Measurements from ENCODE around the gene GABRA5.
"Not testable (repeated sequence)": the region's sequence is repeated elsewhere in the genome, so short reads cannot be mapped to it uniquely, and the experiment has no call there.

The GABRA5 gene

DNA sequence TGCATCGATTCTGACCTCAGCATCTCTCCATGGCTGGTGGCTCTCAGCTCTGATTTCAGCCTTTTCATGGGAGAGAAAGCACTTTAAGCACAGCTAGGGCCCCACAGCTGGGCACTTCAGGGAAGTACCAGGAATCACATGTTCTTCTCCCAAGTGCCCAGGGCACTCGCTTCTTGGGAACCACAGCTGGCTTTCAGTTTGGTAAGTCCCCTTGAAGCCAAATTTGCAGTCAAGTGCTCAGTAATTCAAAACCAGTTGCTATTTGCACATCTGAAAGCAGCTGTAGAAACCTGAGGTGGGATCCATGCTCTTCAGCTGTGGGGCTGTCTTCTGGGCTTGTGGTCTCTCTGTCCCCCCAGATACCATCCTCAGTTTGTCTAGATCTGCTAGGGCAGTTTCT, 12.8 kb downstream of the GABRA5 start:
- peak; percentile 28 for DNase-seq

GRCh38 chr15:26882112-26882511, 15.2 kb downstream of the GABRA5 start:
- DNase-seq: no peak

DNA sequence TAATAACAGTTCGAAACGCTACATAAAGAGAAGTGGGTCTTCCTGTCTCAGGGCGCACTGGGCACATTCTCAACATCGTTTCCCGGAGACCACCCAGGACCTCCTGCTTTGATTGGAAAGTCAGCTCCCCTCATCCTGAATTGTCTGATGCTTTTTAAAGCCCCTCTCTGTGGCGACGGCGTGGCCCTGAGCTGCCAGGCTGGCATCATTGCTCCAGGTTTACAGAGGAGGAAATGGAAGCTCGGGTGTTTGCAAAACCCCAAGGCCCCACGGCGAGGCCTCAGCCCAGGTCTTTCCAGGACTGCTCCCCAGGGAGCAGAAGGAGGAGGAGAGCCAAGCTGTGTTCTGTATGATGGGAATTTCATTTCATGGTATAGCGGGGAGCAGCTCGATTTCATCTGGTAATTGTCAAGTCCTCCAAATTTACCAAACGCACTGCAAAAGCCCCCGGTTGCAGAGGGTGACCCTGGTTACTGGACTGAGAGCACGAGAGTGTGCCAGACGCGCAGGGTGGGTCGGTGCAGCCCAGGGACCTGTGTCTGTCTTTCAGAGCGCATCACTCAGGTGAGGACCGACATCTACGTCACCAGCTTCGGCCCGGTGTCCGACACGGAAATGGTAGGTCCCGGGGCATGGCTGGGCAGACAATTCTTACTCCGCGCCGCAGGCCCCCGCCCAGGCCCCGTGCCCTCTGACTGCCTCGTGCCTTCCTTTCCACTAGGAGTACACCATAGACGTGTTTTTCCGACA, 15.9 kb downstream of the GABRA5 start:
- no peak for DNase-seq

GRCh38 chr15:26883466-26883865, 16.6 kb downstream of the GABRA5 start:
- DNase-seq: no peak

GRCh38 chr15:26886566-26886965, 19.7 kb downstream of the GABRA5 start:
- no peak for DNase-seq

DNA sequence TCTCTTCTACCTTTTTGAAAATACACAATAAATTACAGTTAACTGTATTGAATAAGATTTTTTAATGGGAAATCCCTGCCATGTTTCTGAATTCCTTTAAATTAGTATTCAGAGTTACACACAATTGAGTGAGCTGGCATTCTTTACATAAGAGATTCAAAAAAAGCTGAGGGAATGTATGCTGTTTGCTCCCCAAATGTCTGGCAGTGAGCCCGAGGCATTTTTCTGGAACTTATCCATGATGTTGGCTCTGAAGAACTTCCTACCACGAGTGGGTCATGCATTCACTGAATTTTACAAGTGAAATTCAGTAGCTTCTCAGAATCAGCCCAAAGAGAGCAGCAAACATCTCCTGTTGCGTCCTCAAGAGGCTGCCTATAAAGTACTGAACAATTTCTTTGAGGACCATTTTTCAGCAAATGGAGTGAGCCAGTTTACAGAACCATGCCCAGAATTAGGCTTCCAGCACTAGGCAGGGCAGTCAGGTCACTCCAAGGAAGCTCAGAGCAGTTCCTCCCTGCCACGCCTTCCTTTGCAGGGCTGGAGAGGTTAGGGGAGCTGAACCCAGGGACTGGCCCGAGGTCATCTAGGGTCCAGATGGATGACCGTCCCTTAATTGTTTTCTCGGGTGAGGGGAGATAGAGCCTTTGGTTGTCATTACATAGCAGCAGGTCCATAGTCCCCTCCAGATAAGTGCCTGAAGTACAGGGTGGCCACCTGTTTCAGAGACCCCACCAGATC, 21.2 kb downstream of the GABRA5 start:
- no peak for DNase-seq

GRCh38 chr15:26888761-26889160, 21.9 kb downstream of the GABRA5 start:
- DNase-seq: no peak

GRCh38 chr15:26889298-26889898, 22.5 kb downstream of the GABRA5 start:
- DNase-seq: peak; percentile 20

GRCh38 chr15:26890451-26890850, 23.6 kb downstream of the GABRA5 start:
- no peak for DNase-seq

DNA sequence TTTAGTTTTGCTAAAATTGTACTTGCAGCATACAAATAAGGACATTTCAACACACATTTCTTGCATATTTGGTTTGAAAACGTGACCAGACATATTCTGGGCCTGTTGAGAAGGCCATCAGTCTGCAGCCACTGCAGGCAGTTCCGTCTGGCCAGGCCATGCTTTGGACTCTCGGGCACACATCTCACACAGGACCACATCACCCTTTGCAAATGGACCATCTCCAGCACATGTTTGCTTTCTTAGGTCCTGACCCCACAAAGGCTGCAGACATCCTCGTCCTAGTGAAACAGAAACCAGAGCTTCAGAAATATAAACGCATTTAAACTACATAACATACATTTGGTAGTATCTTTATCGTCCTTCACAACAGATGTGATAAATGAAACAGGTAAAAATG, 24.1 kb downstream of the GABRA5 start:
- no peak for DNase-seq

- peak; percentile 13 for DNase-seq
Measured at GRCh38 chr15:26891448-26892181, 24.8 kb downstream of the GABRA5 start.

DNA sequence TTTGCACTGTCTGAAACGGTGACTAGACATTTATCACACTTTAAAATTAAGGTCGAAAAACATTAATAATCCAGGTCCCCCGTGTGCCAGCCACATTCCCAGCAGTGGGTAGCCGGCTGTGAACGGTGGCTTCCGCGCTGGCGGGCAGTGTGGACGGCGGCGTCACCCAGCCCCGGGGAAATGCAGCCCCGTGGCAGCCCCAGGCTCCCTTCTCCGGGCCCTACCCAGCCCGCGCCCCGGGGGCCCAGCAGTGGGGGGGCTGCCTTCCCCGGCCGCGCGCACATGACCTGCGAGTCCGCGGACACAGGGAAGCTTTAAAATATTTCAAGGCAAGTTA, 25.3 kb downstream of the GABRA5 start:
- DNase-seq: no peak

DNA sequence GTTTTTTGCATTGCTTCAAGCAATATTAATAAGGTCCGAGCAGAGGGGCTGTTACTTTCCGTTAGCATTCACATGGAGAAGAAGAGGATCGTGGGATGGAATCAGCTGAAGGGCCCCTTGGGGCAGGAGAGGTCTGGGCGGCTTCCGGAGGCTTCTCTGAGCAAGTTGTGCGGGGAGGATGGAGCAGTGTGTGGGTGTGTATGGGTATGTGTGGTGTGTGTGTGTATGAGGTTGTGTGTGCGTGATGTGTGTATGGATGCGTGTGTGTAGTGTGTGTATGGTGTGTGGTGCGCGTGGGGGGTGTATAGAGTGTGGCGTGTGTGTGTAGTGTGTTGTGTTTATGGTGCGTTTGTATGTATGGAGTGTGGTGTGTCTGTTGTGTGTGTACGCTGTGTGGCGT, 25.8 kb downstream of the GABRA5 start:
- no peak for DNase-seq

DNA sequence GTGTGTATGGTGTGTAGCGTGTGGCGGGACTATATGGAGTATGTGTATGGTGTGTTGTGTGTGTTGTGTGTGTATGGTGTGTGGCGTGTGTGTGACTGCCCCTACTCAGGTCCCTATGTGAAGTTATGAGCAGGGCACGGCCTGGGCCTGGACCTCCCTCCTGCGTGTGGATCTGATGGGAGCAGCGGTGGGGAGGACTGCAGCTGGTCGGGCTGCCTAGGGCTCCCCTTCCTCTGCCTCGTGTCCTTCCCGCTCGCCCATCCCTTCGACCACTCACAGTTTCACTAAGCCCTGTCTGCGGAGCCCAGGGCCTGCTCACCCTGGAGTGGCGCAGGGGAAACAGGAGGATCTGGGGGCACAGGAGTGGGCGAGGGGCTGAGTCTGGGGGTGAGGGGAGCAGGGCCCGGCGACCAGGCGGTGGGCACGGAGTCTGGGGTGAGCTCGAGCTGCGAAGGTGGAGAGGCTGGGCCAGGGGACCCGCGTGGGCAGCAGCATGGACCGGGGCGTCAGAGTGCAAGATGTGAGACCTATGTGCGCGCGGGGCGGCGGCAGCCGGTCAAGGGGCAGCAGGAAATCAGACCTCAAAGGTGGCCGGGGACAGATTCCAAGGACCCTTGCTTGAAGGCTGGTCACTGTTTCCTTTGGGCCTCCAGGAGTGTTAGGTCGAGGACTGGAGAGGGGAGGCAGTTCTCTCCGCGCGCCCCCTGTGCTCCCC, 26.6 kb downstream of the GABRA5 start:
- no peak for DNase-seq

DNA sequence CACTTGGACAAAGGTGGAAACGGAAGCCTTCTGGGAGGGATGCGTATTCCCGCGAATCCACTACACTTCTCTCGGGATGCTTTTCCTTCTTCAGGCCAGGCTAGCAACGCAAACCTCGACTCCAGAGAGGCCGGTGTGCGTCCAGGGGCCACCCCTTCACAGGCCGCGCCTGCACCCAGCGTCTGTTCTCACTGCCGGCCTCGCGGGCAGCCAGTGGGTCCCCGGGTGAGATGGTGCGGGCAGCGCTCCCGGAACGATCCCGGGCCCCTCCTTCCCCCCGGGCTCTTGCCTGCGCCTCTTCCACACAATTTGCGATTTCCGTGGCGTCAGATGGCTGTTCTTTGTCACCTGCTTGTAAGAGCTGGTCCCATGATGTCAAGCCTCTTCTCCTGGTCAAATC, 27.3 kb downstream of the GABRA5 start:
- no peak for DNase-seq

DNA sequence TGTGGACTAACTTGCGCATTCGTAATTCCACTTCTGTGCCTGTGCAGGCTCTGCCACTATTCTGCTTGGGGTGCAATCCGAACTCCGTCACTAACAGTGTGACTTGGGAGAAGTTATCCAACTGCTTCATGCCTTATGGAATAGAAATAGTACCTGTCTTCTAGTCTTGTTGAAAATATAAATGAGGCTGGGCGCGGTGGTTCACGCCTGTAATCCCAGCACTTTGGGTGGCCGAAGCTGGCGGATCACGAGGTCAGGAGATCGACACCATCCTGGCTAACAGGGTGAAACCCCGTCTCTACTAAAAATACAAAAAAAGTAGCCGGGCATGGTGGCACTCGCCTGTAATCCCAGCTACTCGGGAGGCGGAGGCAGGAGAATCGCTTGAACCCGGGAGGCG, 28.5 kb downstream of the GABRA5 start:
- DNase-seq: not testable (repeated sequence)

GRCh38 chr15:26899658-26900057, 32.8 kb downstream of the GABRA5 start:
- DNase-seq: no peak

DNA sequence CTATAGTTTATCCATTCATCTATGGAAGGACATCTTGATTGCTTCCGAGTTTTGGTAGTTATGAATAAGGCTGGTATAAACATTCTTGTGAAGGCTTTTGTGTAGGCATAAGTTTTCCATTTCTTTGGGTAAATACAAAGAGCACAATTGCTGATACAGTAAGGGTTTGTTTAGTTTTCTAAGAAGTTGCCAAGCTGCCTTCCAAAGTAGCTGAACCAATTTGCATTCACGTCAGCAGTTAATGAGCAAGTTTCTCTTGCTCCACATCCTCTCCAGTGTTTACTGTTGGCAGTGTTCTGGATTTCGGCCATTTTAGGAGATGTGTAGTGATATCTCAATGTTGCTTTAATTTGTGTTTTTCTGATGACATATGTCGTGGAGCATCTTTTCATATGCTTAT, 34.2 kb downstream of the GABRA5 start:
- DNase-seq: no peak

DNA sequence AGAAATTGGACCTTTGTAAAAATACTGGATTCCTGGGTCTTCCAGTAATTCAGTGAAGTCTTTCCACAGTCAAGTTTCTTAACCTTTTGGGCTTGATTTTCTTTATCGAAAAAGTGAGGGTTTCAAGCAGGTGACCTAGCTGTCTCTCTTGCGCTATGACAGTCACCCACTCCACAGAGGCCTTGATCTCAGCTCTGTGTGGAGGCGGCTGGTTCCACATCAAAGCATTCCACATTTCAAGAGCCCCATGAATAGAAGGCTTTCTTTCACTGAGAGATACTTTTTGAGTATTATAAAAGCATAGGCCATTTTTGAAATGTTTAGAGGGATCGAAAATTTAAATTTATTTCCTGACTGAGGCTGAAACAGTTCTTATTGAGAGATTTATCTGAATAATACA, 43.9 kb downstream of the GABRA5 start:
- DNase-seq: no peak

DNA sequence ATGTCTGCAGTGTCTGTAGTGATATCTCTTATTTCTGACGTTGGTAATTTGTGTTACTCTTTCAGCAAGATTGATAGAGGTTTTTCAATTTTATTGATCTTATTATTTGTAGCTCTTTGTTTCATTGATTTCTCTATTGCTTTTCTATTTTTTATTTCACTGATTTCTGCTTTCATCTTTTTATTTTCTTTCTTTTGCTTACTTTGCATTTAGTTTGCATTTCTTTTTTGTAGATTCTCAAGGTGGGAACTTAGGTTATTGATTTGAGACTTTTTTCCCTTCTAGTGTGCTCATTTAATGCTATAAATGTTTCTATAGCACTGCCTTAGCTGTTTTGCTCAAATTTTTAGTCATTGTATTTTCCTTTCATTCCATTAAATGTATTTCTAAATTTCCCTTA, 54.6 kb downstream of the GABRA5 start:
- DNase-seq: no peak

DNA sequence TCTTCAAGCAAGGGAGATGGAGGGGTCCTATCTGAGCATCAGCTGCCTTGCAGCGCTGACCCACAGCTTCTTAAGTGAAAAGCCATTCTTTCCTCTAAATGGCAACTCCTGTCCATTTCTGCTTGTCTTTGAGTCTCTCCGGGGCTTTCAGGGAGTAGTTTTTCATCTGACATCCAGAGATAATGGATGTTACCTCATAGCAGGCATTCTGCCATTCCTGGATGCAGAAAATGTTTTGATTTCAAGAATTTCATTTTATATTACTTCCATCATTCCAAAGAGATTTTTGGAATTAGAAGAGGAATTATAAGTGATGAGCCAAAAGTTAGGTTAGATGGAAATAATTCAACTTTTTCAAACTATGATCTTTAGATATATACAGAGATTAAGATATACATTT, 59.2 kb downstream of the GABRA5 start:
- DNase-seq: no peak

- no peak for DNase-seq
Measured at GRCh38 chr15:26928051-26928450, 61.2 kb downstream of the GABRA5 start.

- DNase-seq: no peak
Measured at GRCh38 chr15:26929588-26929987, 62.7 kb downstream of the GABRA5 start.
